Gastroesophageal sphincter (tissue), 4 donors: ENCODE data around the gene PNKD. TPM values are rescaled to one million over a fixed set of nuclear protein-coding genes. Genes with fewer than 3 reads are reported as not detected.

Source experiments
- ATAC-seq: fragments of 150-250 bp; one replicate; pipeline ENCODE4 v1.9.1; 2016; ENCODE audit warnings: mild to moderate bottlenecking, moderate library complexity
- H3K27ac ChIP-seq, 4 donors: fragments of 200-600 bp; sonication (generic) in 3 of 4; 1 replicate in 3 of 4; 2 replicates in 1 of 4; pipeline ENCODE4 v1.5.1; 2016 to 2019
- H3K27me3 ChIP-seq: fragments of 200-600 bp; sonication (generic); one replicate; pipeline ENCODE4 v1.5.1; 2019
- H3K36me3 ChIP-seq, 2 donors: fragments of 200-600 bp; sonication (generic); one replicate each; pipeline ENCODE4 v1.5.1; 2019; ENCODE audit warnings: control low read depth in 1 of 2
- H3K4me1 ChIP-seq, 3 donors: fragments of 200-600 bp; sonication (generic); 1 replicate in 2 of 3; 2 replicates in 1 of 3; pipeline ENCODE4 v1.5.1; 2016 to 2019; ENCODE audit warnings: control low read depth in 2 of 3
- H3K4me3 ChIP-seq, 2 donors: fragments of 200-600 bp; sonication (generic); one replicate each; pipeline ENCODE4 v1.5.1; 2019; ENCODE audit warnings: mild to moderate bottlenecking in 1 of 2, moderate library complexity in 1 of 2
- H3K9me3 ChIP-seq, 3 donors: fragments of 200-600 bp; sonication (generic); one replicate each; pipeline ENCODE4 v1.5.1; 2017 to 2019; ENCODE audit warnings: control low read depth in 2 of 3
- EP300 ChIP-seq: sonication (generic); formaldehyde crosslinking; IDR thresholded peaks from one replicate; pipeline ENCODE4 v1.6.1; 2017; ENCODE audit warnings: antibody characterized with exemption, mild to moderate bottlenecking
- POLR2A ChIP-seq, 2 donors: fragments of 450-650 bp; IDR thresholded peaks; one replicate each; pipeline ENCODE4 v1.6.1; 2017; ENCODE audit warnings: antibody characterized with exemption in 2 of 2, mild to moderate bottlenecking in 2 of 2, moderate library complexity in 1 of 2
- POLR2AphosphoS5 ChIP-seq: sonication (generic); formaldehyde crosslinking; IDR thresholded peaks from one replicate; pipeline ENCODE4 v1.6.1; 2017; ENCODE audit warnings: antibody characterized with exemption
- WGBS, 2 donors: methylation state at CpG; one replicate each; pipeline ENCODE4 v1.1.5; 2018; ENCODE audit warnings: low coverage in 1 of 2; 5-methylcytosine and 5-hydroxymethylcytosine counted together
- total RNA-seq, 4 donors: library from RNA; depleted of rRNA; stranded (reverse); fragments of >200 nt; gene quantifications; one replicate each; pipeline ENCODE4 v1.1.0, GENCODE V29; 2016
- TF ChIP-seq, protein P1 (sequence below), 4 experiments: fragments of 200-600 bp in 2 of 4; fragments of 450-650 bp in 2 of 4; sonication (generic) in 1 of 4; IDR thresholded peaks; one replicate each; pipeline ENCODE4 v1.5.1; 2017 to 2019; ENCODE audit warnings: antibody characterized with exemption in 4 of 4, mild to moderate bottlenecking in 2 of 4, moderate library complexity in 2 of 4

PNKD gene
- total RNA-seq, 4 donors from 2014 or later: 48.6 to 60.2 (median 56.9) TPM

DNA sequence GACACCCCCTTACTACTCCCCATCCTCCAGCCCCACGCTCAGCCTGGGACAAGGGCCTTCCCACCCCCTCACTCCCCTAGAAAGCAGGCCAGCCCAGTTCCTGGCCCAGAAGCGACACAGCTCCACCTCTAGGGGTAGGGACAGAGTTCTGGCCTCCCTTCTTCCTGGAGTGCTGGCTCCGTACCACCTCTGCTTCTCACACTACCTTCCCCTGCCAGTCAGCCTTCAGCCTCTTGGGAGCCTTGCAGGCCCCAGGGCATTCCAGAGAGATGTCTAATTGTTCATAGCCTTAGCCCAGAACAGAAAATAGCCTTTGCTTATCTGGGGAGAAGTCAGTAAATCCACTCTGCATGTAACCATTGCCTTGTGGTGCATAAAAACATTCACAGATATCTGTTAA lies 73.3 kb downstream of the PNKD start:
- H3K4me3 ChIP-seq: no peak overlapping the region
- no peak overlapping the region for H3K27ac ChIP-seq
- H3K4me1 ChIP-seq: no peaks in the 10 kb centered on the region
- 48 to 60% methylated on average over 1 to 2 of the region's 3 CpGs for WGBS, 2 donors
- ATAC-seq: no peak
- H3K9me3 ChIP-seq: no peaks in the 10 kb centered on the region
- H3K36me3 ChIP-seq: no peaks in the 10 kb centered on the region
- no peaks in the 10 kb centered on the region for H3K27me3 ChIP-seq
- TF ChIP-seq, protein P1, sequence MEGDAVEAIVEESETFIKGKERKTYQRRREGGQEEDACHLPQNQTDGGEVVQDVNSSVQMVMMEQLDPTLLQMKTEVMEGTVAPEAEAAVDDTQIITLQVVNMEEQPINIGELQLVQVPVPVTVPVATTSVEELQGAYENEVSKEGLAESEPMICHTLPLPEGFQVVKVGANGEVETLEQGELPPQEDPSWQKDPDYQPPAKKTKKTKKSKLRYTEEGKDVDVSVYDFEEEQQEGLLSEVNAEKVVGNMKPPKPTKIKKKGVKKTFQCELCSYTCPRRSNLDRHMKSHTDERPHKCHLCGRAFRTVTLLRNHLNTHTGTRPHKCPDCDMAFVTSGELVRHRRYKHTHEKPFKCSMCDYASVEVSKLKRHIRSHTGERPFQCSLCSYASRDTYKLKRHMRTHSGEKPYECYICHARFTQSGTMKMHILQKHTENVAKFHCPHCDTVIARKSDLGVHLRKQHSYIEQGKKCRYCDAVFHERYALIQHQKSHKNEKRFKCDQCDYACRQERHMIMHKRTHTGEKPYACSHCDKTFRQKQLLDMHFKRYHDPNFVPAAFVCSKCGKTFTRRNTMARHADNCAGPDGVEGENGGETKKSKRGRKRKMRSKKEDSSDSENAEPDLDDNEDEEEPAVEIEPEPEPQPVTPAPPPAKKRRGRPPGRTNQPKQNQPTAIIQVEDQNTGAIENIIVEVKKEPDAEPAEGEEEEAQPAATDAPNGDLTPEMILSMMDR (IDR thresholded peaks at IDR 0.05): no peak
- TF ChIP-seq EP300: no peak
- no peak for TF ChIP-seq POLR2A (IDR thresholded peaks at IDR 0.05)
- no peak for TF ChIP-seq POLR2AphosphoS5

DNA sequence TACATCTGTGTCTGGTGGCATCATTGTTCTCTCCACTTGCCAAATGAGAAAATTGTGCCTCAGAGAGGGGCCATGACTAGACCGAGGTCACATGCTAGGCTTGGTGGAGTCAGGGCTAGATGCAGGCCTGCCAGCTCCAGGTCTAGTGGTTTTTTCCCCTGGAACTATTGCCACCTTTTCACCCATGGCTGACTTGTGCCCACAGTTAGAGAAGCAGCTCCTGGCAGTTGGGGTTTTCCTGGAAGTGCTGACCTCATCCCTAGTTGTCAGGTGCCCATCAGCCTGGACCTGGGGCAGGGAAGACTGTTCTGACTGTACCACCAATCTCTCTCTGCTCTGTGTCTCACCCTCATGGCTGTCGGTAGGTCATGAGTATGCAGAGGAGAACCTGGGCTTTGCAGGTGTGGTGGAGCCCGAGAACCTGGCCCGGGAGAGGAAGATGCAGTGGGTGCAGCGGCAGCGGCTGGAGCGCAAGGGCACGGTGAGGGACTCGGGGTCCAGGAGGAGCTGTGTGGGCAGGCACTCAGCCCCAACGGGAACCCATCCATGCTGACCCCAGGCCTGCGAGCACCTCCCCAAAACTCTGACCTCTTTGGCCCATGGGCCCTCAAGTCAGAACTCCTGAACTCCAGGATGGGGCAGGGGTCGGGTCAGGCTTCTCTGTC lies 73.9 kb downstream of the PNKD start:
- no peak for ATAC-seq
- Histone ChIP-seq H3K27me3 (no peaks in the 10 kb centered on the region), H3K4me1 (no peaks in the 10 kb centered on the region), H3K9me3 (no peaks in the 10 kb centered on the region), H3K4me3 (no peak overlapping the region), H3K36me3 (no peaks in the 10 kb centered on the region), H3K27ac (no peak overlapping the region)
- TF ChIP-seq POLR2A (IDR thresholded peaks at IDR 0.05) (no peak), POLR2AphosphoS5 (no peak), EP300 (no peak)
- TF ChIP-seq, protein P1 (IDR thresholded peaks at IDR 0.05): no peak
- WGBS, 2 donors: 80% methylated on average over 2 of the region's 12 CpGs; no CpG with 5 or more reads in 1 of the 2 donors

DNA sequence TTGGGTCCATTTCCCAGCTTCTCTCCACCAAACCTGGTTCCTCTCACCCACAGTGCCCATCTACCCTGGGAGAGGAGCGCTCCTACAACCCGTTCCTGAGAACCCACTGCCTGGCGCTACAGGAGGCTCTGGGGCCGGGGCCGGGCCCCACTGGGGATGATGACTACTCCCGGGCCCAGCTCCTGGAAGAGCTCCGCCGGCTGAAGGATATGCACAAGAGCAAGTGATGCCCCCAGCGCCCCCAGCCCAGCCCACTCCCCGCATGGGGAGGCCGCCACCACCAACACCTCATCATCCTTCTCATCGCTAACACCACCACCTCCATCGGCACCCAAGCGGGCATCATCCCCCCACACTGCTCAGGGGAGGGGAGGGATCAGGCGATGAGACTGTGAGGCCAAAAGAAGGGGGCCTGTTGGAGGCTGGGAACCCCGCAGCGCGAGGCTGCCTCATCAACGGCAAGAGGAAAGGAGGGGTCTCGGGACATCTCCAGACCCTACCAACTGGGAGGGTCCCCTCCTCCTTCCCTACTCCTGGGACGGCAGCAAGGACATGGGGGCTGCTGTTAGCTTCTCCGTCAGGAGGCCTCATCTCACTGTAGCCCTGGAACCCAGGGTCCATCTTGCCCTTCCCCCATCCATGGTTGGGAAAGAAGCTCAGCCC lies 74.6 kb downstream of the PNKD start:
- 96% methylated on average over 5 of the region's 22 CpGs; no CpG with 5 or more reads in 1 of the 2 donors for WGBS, 2 donors
- no peaks in the 10 kb centered on the region for H3K4me1 ChIP-seq
- no peak overlapping the region for H3K4me3 ChIP-seq
- H3K27me3 ChIP-seq: no peaks in the 10 kb centered on the region
- no peak for ATAC-seq
- H3K36me3 ChIP-seq: no peaks in the 10 kb centered on the region
- no peaks in the 10 kb centered on the region for H3K9me3 ChIP-seq
- TF ChIP-seq POLR2AphosphoS5 (no peak), EP300 (no peak), POLR2A (IDR thresholded peaks at IDR 0.05) (no peak)
- TF ChIP-seq, protein P1 (IDR thresholded peaks at IDR 0.05): no peak
- no peak overlapping the region for H3K27ac ChIP-seq

DNA sequence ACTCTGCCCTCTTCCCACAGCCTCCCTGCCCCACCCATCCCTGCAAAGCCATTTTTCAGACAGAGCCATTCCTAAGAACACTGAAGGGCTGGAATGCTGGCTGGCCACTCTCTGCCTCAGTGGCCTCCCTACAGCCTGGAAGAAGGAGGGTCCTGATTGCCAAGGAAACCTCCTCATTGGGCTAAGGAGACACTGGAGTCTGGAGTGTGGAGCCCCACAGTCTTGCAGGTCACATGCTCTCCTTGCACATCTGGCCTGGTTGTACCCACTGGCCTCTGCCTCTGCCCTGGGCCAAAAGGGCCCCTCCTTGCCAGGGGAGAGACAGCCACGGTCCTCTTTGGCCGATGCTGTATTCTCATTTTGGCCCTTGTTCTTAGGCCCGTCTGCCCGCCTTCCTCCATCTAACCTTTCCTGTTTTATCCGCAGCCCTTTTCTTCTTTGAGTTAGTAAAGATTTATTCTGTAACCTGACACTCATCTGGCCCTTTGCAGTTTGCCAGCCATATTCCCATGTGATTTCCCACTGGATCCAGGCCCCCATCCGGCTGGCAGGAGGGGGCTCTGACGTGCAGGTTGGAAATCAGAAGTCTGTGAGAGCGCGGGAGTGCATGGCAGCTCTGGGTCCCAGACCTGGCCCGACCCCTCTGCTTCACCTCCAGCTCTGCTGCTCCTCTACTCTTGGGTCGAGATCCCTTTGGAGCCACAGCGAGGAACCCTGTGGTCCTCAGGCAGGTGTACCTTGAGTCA lies 75.3 kb downstream of the PNKD start:
- no peak overlapping the region for H3K27ac ChIP-seq
- TF ChIP-seq POLR2A (IDR thresholded peaks at IDR 0.05) (no peak), POLR2AphosphoS5 (no peak), EP300 (no peak)
- TF ChIP-seq, protein P1 (IDR thresholded peaks at IDR 0.05): no peak
- H3K27me3 ChIP-seq: no peaks in the 10 kb centered on the region
- no peaks in the 10 kb centered on the region for H3K4me1 ChIP-seq
- no peak overlapping the region for H3K4me3 ChIP-seq
- peaks cover 0 to 3% (median 0%) of the 10 kb centered on the region in 3 donors for H3K9me3 ChIP-seq
- ATAC-seq: no peak
- WGBS, 2 donors: 82 to 85% methylated on average over 4 to 5 of the region's 12 CpGs
- H3K36me3 ChIP-seq: no peaks in the 10 kb centered on the region
